ENCODE data around the gene PSRC1.

DNA sequence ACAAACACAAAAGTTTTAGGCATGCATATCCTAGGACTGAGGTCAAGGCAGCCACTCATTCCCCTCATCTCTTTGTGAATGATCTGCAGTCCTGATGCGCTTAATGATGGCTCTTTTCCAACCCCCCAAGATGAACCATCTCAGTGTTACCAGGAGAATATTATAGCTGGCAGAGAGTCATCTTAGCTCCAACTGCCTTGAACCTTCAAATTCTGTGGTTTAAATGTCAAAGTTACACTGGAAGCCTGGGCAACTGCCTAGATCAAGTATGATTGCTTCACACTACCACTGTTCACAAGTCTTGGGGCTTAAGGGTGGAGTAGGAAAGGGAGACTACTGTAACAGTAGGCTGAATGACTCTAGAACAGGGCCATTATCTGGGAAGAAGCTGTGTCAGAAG, 31.9 kb upstream of the PSRC1 start:
- TF ChIP-seq CTCF (conservative IDR thresholded peaks at IDR 0.05; ENCODE audit: low read length) (no peak), EZH2phosphoT487 (IDR thresholded peaks at IDR 0.05; ENCODE audit: borderline replicate concordance) (no peak)
